ENCODE measurements around the gene SCAMP2.
"Not testable (repeated sequence)": the region's sequence is repeated elsewhere in the genome, so short reads cannot be mapped to it uniquely, and the experiment has no call there.

The SCAMP2 gene, protein sequence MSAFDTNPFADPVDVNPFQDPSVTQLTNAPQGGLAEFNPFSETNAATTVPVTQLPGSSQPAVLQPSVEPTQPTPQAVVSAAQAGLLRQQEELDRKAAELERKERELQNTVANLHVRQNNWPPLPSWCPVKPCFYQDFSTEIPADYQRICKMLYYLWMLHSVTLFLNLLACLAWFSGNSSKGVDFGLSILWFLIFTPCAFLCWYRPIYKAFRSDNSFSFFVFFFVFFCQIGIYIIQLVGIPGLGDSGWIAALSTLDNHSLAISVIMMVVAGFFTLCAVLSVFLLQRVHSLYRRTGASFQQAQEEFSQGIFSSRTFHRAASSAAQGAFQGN

DNA sequence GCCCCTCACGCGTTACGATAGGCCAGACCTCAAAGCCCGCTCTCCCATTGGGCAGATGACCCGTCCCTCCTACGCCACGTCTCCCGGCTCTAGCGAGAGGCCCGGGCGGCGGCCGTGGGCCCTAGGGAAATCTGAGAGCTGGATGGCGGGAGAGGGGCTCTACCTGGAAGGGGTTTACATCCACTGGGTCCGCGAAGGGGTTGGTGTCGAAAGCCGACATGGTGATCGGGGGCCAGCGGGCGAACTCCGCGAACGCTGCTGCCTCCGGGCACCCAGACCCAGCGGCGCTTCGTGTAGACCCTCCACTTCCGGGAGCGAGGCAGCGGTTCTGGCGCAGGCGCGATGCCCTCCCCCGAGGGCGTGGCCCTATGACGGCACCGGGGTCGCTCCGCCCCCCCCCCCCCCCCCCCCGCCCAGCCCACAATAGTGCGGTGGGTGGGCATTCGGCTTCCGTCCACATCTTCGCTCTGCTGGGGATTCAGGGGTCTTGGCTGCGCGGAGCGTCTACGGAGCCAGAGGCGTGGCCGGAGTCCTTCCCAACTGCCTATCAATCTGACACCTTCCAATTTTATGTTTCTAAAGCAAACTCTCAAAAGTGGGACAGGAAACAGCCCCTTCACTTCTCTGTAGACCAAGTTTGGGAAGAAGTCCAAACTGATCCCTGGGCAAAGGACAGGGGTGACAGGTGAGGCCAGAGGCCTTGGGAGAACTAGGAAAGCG is at the start of gene SCAMP2:
Gene SCAMP2 (minus strand): TSS at position 330 of the 720 bp plus-strand sequence. CDS start 110 bp downstream, at position 220.
- peak; percentile 99 for DNase-seq

DNA sequence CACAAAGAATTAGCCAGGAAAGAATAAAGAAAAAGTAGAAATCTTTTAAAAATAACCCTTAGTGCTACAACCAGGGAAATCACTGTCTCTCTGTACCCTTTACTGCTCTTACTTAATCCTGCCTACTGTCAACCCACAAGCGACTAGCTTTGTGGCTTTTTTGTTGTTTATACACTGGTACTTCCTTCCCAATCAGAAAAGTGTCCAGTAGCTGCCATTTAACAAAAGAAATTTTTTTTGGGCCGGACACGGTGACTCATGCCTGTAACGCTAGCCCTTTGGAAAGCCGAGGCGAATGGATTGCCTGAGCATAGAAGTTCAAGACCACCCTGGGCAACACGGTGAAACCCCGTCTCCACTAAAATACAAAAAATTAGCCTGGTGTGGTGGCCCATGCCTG is 47.3 kb upstream of the SCAMP2 start:
- DNase-seq, result no peak

DNA sequence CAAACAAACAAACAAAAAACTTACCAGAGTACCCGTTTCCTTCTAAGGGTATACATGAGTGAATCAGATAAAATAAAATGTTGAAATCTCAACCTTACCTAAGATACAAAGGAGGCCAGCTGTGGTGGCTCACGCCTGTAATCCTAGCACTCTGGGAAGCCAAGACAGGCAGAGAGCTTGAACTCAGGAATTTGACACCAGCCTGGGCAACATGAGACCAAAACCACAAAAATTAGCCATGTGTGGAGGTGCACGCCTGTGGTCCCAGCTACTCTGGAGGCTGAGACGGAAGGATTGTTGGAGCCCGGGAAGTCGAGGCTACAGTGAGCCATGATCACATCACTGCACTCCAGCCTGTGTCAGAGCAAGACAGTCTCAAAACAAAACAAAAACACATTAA is 44.5 kb upstream of the SCAMP2 start:
- no peak for DNase-seq

DNA sequence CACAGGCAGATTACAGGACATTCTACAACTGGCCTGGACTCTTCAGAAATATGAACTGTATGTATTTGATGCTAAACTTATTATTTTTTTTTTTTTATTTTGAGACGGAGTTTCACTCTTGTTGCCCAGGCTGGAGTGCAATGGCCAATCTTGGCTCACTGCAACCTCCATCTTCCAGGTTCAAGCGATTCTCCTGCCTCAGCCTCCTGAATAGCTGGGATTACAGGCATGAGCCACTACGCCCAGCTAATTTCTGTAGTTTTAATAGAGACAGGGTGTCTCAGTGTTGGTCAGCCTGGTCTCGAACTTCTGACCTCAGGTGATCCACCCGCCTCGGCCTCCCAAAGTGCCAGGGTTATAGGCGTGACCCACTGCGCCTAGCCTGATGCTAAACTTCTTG is 40.6 kb upstream of the SCAMP2 start:
- not testable (repeated sequence) for DNase-seq

DNA sequence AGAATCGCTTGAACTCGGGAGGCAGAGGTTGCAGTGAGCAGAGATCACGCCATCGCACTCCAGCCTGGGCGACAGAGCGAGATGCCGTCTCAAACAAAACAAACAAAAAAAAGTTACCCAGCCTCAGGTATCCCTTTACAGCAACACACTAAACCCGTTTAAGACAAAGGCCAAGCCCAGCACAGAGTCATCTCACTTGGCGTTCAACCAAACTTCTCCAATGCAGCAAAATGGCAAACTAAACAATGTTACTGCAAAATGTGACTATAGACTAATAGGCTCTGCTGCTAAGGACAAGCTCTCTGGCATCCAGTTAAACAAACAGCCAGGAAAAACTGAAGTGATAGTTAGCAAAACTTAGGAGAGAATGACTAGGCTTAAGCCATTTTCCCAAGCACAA is 39.9 kb upstream of the SCAMP2 start:
- no peak for DNase-seq

DNA sequence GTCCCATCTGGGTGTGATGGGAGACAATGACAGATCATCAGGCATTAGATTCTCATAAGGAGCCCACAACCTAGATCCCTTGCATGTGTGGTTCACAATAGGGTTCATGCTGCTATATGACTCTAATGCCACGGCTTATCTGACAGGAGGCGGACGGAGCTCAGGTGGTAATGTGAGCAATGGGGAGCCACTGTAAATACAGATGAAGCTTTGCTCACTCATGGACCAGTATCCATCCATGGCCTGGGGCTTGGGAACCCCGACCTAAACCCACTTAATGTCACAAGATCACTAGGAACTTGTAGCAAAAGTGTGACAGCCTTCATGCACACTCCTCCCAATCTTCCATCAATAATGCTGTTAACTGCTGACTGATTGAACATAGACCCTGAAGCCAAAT is 35.5 kb upstream of the SCAMP2 start:
- no peak for DNase-seq

DNA sequence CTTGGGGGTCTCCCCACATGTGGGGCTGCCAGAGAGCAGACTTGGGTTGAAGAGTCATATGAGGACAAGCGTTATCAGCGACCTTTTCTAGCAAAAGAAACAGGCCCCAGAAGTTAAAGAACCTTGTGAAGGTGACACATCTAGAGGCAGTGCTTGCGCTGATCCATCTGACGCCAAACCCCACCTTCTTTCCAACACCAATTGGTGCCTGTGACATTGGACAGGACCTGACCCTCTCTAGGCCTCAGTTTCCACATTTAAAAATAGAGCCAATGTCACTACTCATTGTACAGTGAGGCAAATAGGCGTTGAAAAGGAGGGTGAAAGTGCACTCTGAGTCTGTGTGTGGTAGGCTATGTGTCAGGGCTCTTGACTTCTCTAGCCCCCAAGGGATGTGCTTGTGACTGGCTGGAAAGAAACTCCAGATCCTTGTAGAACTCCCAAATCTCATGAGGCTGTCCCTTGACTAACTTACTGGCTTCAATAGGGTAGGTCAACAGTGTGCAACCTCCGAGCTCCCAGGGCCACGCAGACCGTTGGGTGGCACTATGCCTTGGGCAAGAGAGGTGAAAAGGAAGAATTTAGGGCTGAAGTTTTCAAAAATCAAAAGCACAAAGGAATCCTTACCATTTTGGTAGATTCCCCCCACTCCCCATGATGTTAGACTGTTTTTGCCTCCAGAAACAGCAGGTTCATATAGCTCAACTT is 34.2 kb upstream of the SCAMP2 start:
- DNase-seq, result no peak

DNA sequence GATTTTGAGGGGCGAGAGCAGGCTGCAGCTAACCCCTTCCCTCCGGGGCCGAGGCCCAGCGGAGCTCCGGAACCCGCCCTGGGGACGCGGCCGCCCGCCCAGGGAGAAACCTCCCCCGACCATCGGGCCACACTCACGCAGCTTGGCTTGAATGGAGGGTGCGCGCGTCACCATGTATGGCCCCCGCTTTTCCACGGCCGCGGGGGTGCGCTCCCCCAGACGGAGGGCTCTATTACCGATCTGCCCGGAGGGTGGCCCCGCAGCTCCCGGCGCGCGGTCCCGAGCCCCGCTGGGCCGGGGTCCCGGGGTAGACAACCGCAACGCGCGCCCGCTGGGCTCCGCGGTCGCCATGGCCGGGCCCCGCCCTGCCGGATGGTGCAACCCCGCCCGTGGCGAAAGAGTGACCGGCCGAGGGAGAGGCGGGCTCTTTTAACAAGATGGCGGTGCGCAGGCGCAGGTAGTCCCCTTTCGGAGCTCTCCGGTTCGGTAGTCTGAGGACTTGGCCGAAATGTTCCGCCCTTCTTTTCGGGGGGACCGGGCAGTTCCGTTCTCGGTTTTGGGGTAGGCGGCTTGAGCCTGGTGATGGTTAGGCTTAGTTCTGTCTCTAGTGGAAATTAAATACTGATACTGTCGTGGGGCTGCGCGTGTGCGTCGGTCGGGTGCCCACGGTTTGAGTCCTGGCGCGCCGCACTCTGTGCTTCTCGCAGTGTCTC is 33.4 kb upstream of the SCAMP2 start, which contains the start of gene FAM219B:
Gene FAM219B (minus strand): TSS at position 402 of the 713 bp plus-strand sequence. CDS start 51 bp downstream, at position 351.
- DNase-seq, result peak; percentile 96

DNA sequence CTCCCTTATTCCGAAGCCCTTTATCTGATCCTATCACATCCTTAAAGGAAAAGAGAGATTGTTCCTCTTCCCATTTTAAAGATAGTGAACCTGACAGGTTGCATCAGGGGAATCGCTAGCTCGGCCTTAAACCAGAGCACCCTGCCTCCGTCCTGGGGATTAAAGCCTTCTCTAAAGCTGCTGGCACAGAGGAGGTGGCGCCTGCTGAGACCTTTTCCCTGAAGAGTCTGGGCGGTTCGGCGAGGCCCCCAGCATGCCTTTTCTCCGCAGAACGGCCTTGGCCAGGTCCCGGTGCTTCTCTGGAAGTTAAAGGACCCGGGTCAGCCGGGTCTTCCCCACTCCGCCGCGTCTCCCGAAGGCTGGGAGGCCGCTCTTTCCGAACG is 32.9 kb upstream of the SCAMP2 start:
- peak; percentile 56 for DNase-seq

DNA sequence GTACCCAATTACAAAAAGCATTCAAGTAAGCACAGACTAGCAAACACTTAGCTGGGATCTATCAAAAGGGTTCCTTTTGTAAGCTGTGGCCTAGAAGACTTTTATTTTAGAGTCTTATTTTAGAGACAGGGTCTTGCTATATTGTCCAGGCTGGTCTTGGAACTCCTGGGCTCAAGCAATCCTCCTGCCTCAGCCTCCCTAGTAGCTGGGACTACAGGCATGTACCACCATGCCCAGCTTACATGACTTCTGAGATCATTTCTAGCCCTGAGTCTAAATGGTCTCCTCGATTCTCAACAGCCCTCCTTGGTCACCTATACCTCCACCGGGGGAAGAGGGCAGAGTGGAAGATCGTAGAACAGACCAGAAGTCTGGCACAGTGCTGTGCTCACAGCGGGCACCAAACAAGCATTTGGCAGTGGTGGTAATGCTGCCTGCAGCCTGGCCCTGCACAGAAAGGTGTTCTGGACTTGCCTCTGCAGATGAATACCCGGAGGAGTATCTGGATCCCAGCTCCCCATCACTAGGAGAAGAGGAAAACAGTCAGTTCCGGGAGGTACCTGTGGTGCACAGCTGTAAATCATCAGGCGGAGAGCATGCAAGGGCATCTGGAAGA is 31.1 kb upstream of the SCAMP2 start:
- DNase-seq, result no peak

DNA sequence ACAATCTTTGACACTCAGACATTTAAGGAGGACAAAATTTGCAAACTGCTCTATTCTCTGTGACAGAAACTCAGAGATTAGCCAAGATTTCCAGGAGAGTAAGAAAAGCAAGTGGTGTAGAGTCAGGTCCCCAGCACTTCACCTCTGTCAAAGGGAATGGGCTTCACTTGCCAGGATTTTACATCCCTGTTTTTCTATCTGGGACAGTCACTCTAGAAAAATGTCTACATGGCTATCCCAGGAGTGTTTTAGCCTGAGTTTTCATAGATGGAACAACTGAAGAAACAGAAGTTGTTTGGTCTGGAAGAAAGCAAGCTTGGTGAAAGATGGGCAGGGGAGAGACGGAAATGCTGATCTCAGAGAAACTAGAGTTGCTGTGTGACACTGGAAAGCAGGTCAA is 30.5 kb upstream of the SCAMP2 start:
- DNase-seq, result no peak

DNA sequence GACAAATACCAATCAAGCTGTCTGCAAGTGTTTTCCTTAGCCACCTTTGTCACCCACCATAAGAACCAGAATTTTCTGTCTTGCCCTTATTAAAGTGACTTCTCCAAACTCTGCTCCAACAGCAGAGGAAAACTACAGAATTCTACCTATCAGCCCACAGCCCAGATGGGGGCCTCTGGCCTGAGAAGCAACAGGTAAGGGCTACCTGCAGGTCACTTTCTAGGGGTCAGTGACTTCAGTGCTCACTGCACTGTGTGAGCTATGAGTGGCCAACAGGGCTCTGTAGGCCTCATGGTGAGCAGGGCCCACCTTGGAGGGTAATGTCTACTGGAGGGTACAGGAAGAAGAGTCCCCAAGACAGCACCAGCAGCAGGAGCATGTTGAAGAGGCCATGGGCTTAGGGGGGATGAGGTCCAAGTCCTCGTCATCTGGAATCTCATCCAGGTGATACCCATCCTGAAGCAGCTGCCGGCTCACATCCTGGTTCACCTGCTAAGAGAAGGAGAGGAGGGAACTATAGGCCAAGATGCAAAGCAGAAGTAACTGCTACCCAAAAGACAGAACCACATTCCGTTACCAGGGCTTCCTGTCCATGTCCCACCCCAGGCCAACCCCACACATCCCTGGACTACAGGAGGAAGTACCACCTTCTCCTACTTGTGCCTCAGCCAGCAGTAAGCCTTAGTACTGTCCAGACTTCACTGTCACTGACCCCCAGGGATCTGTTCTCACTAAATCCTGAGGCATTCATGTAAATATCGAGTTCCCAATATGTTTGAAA is 29.3 kb upstream of the SCAMP2 start:
- DNase-seq, result no peak

DNA sequence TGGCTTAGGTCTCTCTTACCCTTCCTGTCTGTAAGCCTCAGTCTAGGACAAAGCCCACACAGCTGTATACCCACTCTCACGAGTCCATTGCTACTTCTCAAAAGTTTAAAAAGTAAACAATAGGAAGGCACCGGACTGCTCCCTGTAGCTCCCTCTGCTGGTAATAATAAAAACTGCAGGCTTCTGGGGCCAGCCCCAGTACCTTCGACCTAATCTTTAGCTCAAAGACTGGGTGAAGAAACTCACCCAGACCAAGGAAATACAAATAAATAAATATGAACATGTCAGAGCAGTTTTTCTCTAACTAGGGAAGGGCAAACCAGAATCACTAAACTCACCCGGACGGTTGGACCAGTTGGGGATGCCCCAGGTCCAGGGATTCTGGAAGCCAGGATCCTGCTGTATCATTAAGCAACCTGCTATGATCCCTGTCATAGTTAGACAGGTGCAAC is 28.5 kb upstream of the SCAMP2 start:
- peak; percentile 86 for DNase-seq

DNA sequence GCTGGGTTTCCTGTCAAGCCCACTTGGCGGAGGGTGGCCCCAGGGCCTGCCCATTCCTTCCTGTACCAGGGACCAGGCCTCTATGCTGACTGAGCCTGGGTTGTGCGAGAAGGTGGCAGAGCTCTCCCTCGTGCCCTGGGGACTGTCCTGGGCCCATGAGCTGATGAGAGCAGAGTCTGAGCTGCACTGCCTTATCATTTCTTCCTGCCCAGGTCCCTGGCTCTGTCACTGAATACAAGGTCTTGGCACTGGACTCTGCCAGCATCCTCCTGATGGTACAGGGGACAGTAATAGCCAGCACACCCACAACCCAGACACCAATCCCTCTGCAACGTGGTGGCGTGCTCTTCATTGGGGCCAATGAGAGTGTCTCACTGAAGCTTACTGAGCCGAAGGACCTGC is 24.1 kb upstream of the SCAMP2 start:
- DNase-seq, result no peak

DNA sequence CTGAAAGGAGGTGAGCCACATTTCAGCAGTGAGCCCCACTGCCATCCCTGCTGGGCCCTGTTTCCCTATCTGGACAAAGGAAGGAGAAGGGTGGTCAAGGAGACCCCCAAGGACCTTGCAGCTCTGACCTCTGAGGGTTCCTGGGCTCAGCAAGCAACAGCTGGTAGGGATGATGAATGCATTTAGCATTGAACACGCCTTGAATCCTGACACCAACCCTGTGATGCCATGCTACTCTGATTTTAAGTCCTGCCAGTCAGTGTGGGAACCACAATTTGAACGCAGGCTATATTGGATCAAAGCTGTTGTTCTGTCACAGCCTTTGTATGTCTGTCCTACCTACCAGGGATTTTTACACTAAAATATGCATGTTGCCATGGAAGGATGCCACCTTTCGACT is 23.2 kb upstream of the SCAMP2 start:
- no peak for DNase-seq

DNA sequence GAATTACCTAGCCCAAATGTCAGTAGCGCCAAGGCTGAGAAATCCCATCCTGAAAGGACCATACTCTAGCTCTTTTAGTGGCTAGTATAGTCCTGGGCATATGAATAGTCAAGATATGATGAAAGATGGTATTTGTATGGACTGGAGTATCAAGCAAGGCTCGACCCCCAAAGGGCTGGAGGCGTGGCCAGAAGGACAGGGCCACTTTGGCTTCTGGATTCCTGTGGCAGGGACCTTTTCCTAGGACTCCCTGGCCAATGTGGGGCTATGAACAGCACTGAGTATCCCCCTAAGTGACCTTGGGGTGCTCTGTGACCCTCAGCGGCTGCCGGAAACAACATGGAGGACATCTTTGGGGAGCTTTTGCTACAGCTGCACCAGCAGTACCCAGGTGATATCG is 22.7 kb upstream of the SCAMP2 start:
- no peak for DNase-seq

DNA sequence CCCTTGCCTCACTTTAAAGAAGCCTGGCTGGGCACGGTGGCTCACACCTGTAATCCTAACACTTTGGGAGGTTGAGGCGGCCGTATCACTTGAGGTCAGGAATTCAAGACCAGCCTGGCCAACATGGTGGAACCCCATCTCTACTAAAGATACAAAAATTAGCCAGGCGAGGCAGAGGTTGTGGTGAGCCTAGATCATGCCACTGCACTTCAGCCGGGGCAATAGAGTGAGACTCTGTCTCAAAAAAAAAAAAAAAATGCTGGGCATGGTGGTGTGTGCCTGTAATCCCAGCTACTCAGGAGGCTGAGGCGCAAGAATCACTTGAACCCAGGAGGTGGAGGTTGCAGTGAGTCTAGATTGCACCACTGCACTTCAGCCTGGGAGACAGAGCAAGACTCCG is 21.2 kb upstream of the SCAMP2 start:
- not testable (repeated sequence) for DNase-seq

DNA sequence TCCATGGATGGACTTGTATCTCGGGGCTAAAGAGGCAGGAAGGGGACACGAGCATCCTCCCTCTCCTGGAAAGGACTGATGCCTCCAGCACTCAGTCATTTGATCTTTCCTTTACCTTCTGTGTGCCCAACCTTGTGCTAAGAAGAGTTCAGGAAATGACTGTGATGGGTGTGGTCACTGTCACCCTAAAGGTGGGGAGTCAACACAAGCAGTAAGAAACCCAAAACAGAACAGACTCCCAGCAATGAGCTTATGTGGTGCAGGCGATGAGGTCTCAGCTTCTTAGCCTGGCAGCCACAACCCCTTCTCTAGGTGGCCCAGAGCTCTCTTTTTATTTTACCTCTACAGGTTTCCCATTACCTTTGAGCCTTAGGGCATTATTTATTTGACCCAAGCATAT is 20.5 kb upstream of the SCAMP2 start:
- no peak for DNase-seq

DNA sequence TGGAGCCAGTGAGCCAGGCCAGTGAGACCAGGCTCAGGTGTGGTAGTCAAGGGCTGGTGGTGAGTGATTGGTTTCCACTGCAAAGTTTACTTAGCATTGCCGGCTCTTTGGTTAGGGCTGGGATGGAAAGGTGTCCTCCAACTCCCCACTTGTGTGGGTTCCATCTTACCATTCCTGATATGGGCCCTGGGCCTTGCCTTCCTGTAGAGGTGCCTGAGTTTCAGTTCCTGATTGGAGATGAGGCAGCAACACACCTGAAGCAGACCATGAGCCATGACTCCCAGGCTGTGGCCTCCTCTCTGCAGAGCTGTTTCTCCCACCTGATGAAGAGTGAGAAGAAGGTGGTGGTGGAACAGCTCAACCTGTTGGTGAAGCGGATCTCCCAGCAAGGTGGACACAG is 19.8 kb upstream of the SCAMP2 start:
- no peak for DNase-seq

DNA sequence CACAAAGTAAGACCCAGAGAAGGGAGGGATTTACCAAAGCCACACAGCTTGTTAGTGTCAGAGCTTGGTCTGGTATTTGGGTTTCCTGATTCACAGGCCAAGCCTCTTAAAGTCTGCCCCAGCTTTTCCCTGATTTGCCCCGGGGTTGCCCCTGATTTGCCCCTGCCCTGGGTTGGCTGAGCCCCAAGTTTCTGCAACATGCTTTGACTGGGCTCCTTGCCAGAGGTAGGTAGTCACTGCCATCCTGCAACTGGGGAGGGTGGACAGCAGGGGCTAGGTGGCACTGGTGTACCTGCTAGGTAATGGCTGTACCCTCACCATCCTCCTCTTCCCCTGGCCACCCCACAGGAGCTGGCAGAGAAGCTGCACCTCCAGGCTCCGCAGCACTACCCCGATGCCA is 19.1 kb upstream of the SCAMP2 start:
- DNase-seq, result no peak

DNA sequence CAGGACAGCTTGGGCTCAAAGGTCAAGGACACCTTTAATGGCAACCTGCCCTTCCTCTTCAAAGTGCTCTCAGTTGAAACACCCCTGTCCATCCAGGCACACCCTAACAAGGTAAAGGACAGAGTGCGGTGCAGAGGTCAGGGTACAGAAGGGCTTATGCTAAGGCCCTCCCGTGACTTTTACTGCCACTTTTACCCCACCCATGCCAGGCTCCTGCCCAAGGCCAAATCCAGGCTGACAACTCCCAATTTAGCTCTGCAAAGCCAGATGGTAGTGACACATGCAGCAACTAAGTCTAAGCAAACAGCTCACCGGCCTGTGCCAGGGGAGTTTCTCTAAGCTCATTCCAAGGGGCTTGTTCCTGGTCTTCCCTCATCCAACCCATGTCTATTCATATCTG is 18.3 kb upstream of the SCAMP2 start:
- no peak for DNase-seq

DNA sequence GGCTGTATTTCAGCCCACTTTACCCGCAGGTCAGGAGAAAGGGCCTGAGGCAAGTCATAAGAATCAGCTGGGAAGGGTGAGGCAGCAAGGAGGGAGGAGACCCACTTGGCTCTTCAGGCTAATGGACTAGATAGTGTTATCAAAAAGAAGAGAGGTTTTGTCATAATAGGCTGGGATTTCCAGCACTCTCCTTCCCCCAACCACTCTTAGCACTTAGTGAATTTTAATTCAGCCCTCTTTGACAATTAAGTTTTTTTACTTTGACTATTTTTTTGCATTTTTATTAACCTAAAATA is 17.4 kb upstream of the SCAMP2 start:
- DNase-seq, result peak; percentile 69

Measured in hematopoietic multipotent progenitor cell treated with erythropoietin and hydrocortisone succinate and interleukin-3 and kit ligand, for 4 days (in vitro differentiated cells).